ENCODE results near the gene PRKG1.

DNA sequence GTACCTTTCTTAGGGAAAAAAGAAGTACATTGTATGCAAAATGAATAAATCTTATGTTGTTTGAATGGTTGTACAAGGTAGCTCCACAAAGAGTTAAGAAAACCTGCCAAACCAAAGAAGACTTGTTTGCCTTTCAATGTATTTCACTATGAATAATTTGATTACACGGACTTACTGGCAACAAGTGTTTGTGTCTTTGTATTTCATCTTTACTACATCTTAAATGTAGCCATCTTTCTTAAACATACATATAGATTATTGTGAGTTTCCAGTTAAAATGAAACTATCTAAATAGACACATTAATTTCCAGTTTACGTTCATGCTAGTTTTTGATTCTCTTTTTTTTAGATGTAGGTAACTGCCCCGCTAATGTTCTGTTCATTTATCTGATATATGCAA is 2.8 kb downstream of the PRKG1 start:
- TF ChIP-seq FOXM1 (IDR thresholded peaks at IDR 0.05; ENCODE audit: borderline replicate concordance, low read depth) (no peak), EP300 (IDR thresholded peaks at IDR 0.05; ENCODE audit: borderline replicate concordance) (no peak), CREB1 (IDR thresholded peaks at IDR 0.05; ENCODE audit: low read depth) (no peak), CEBPB (IDR thresholded peaks at IDR 0.05) (no peak), RAD21 (IDR thresholded peaks at IDR 0.05; ENCODE audit: low read depth) (no peak), EGR1 (IDR thresholded peaks at IDR 0.05) (no peak), TCF12 (IDR thresholded peaks at IDR 0.05; ENCODE audit: low read depth) (no peak), YY1 (IDR thresholded peaks at IDR 0.05; ENCODE audit: low read depth) (no peak), MAX (IDR thresholded peaks at IDR 0.05) (no peak), TAF1 (IDR thresholded peaks at IDR 0.05; ENCODE audit: low read depth) (no peak), ZBTB7A (IDR thresholded peaks at IDR 0.05; ENCODE audit: low read depth) (no peak)
- TF ChIP-seq, protein P1, sequence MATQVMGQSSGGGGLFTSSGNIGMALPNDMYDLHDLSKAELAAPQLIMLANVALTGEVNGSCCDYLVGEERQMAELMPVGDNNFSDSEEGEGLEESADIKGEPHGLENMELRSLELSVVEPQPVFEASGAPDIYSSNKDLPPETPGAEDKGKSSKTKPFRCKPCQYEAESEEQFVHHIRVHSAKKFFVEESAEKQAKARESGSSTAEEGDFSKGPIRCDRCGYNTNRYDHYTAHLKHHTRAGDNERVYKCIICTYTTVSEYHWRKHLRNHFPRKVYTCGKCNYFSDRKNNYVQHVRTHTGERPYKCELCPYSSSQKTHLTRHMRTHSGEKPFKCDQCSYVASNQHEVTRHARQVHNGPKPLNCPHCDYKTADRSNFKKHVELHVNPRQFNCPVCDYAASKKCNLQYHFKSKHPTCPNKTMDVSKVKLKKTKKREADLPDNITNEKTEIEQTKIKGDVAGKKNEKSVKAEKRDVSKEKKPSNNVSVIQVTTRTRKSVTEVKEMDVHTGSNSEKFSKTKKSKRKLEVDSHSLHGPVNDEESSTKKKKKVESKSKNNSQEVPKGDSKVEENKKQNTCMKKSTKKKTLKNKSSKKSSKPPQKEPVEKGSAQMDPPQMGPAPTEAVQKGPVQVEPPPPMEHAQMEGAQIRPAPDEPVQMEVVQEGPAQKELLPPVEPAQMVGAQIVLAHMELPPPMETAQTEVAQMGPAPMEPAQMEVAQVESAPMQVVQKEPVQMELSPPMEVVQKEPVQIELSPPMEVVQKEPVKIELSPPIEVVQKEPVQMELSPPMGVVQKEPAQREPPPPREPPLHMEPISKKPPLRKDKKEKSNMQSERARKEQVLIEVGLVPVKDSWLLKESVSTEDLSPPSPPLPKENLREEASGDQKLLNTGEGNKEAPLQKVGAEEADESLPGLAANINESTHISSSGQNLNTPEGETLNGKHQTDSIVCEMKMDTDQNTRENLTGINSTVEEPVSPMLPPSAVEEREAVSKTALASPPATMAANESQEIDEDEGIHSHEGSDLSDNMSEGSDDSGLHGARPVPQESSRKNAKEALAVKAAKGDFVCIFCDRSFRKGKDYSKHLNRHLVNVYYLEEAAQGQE (IDR thresholded peaks at IDR 0.05; ENCODE audit: low read depth), result no peak

Measured in Ishikawa (cell line).